H1 (cell line): Measurements from ENCODE around the gene SKIC3. TPM values are rescaled to one million over a fixed set of nuclear protein-coding genes. Genes with fewer than 3 reads are reported as not detected.

Source experiments
- CTCF ChIA-PET: fragments of 300-600 bp; sonication (Branson Sonifier 250); formaldehyde crosslinking; loops from one replicate; lab custom pipeline; 2021; ENCODE audit not compliant: partially characterized antibody; lab: Charles Lee
- POLR2A ChIA-PET: fragments of 300-600 bp; sonication (Branson Sonifier 250); formaldehyde crosslinking; loops from one replicate; lab custom pipeline; 2021; ENCODE audit warnings: inconsistent platforms; ENCODE audit not compliant: partially characterized antibody; lab: Charles Lee
- DNase-seq, 2 experiments: peaks; one replicate each; pipeline versions ENCODE4 v3.0.0 to v3.0.0-alpha.2; 2010 to 2022; ENCODE audit warnings: low spot score in 2 of 2, low read depth in 1 of 2, mixed read lengths in 1 of 2
- FAIRE-seq: peaks from 2 replicates; lab custom pipeline; 2011; peaks lifted over from hg19 to GRCh38; lab: Jason Lieb, UNC
- H2AFZ ChIP-seq: 2 replicates; pipeline ENCODE4 v1.8.1; 2012; ENCODE audit warnings: low read length, inconsistent platforms
- H2AK5ac ChIP-seq: 2 replicates; pipeline ENCODE4 v1.6.1; 2013; ENCODE audit warnings: low read depth, low read length
- H2BK120ac ChIP-seq: replicated peaks from 2 replicates; pipeline ENCODE3; 2013; ENCODE audit warnings: low read depth, low read length, inconsistent platforms
- H2BK12ac ChIP-seq: 2 replicates; pipeline ENCODE4 v1.6.1; 2013; ENCODE audit warnings: low read depth, low read length
- H2BK15ac ChIP-seq: 2 replicates; pipeline ENCODE4 v1.6.1; 2013; ENCODE audit warnings: low read length
- H2BK20ac ChIP-seq: 2 replicates; pipeline ENCODE4 v1.6.1; 2013; ENCODE audit warnings: low read length
- H2BK5ac ChIP-seq: 2 replicates; pipeline ENCODE4 v1.6.1; 2013; ENCODE audit warnings: low read depth, low read length
- H3K14ac ChIP-seq: 2 replicates; pipeline ENCODE4 v1.6.1; 2013; ENCODE audit warnings: inconsistent platforms; ENCODE audit not compliant: insufficient read length
- H3K18ac ChIP-seq: 2 replicates; pipeline ENCODE4 v1.6.1; 2013; ENCODE audit warnings: low read length; ENCODE audit errors: extremely low read depth
- H3K23ac ChIP-seq: 2 replicates; pipeline ENCODE4 v1.6.1; 2013; ENCODE audit warnings: inconsistent platforms; ENCODE audit not compliant: insufficient read length
- H3K23me2 ChIP-seq: 2 replicates; pipeline ENCODE4 v1.6.1; 2013; ENCODE audit warnings: low read depth, low read length
- H3K27ac ChIP-seq: 2 replicates; pipeline ENCODE4 v1.6.1; 2011; ENCODE audit warnings: low read depth, low read length, inconsistent platforms
- H3K27me3 ChIP-seq, 4 experiments: replicated peaks in 1 of 4; 1 replicate in 1 of 4; 2 replicates in 3 of 4; pipeline versions ENCODE4 v1.6.1 to v1.8.1; 2011 to 2013; ENCODE audit warnings: low read length in 3 of 4, mild to moderate bottlenecking in 3 of 4, inconsistent platforms in 2 of 4, mixed read lengths in 2 of 4, moderate library complexity in 1 of 4; ENCODE audit not compliant: control insufficient read depth in 3 of 4, insufficient read depth in 3 of 4; ENCODE audit errors: extremely low read depth in 1 of 4
- H3K36me3 ChIP-seq, 4 experiments: 2 replicates each; pipeline versions ENCODE4 v1.6.1 to v1.8.1; 2011 to 2013; ENCODE audit warnings: mild to moderate bottlenecking in 4 of 4, low read length in 3 of 4, moderate library complexity in 2 of 4, control low read depth in 1 of 4, inconsistent platforms in 1 of 4; ENCODE audit not compliant: insufficient read depth in 4 of 4, control insufficient read depth in 2 of 4
- H3K4ac ChIP-seq: replicated peaks from 2 replicates; pipeline ENCODE3; 2013; ENCODE audit warnings: low read length, low read depth, mixed read lengths, inconsistent platforms; ENCODE audit not compliant: insufficient read length
- H3K4me1 ChIP-seq, 4 experiments: replicated peaks in 1 of 4; 1 replicate in 1 of 4; 2 replicates in 3 of 4; pipeline versions ENCODE4 v1.6.1 to v1.8.1; 2011 to 2013; ENCODE audit warnings: low read length in 3 of 4, inconsistent platforms in 2 of 4, mixed read lengths in 1 of 4; ENCODE audit not compliant: insufficient read depth in 4 of 4, control insufficient read depth in 3 of 4
- H3K4me2 ChIP-seq, 2 experiments: 2 replicates each; pipeline versions ENCODE4 v1.6.1 to v1.8.1; 2011 to 2013; ENCODE audit warnings: low read depth in 2 of 2, low read length in 2 of 2, control low read depth in 1 of 2, inconsistent platforms in 1 of 2, mild to moderate bottlenecking in 1 of 2; ENCODE audit not compliant: insufficient read depth in 1 of 2
- H3K4me3 ChIP-seq, 4 experiments: fragments of 200-600, 300-600 bp in 1 of 4; sonication (generic), shearing (Covaris generic), sonication (Bioruptor Twin) in 1 of 4; 2 replicates each; pipeline versions ENCODE4 v1.5.1 to v1.8.1; 2011 to 2016; ENCODE audit warnings: low read length in 4 of 4, low read depth in 3 of 4, control low read depth in 2 of 4, inconsistent platforms in 2 of 4, mild to moderate bottlenecking in 2 of 4, mixed read lengths in 1 of 4, moderate library complexity in 1 of 4; ENCODE audit not compliant: insufficient read depth in 2 of 4; ENCODE audit errors: extremely low read depth in 1 of 4
- H3K56ac ChIP-seq: replicated peaks from 2 replicates; pipeline ENCODE3; 2013; ENCODE audit warnings: low read depth, mild to moderate bottlenecking, mixed read lengths, low read length, inconsistent platforms; ENCODE audit not compliant: insufficient read length
- H3K79me1 ChIP-seq: 2 replicates; pipeline ENCODE4 v1.6.1; 2013; ENCODE audit warnings: low read depth, low read length, control low read depth
- H3K79me2 ChIP-seq, 2 experiments: 2 replicates each; pipeline versions ENCODE4 v1.6.1 to v1.8.1; 2012 to 2013; ENCODE audit warnings: low read length in 2 of 2, mild to moderate bottlenecking in 2 of 2, inconsistent platforms in 1 of 2; ENCODE audit not compliant: insufficient read depth in 2 of 2, control insufficient read depth in 1 of 2
- H3K9ac ChIP-seq, 4 experiments: replicated peaks in 1 of 4; 1 replicate in 1 of 4; 2 replicates in 3 of 4; pipeline versions ENCODE4 v1.6.1 to v1.8.1; 2011 to 2013; ENCODE audit warnings: low read depth in 3 of 4, low read length in 3 of 4, control low read depth in 2 of 4, mild to moderate bottlenecking in 2 of 4, moderate library complexity in 2 of 4, inconsistent platforms in 1 of 4; ENCODE audit errors: extremely low read depth in 1 of 4
- H3K9me3 ChIP-seq, 2 experiments: 2 replicates each; pipeline versions ENCODE4 v1.6.1 to v1.8.1; 2012 to 2013; ENCODE audit warnings: mild to moderate bottlenecking in 2 of 2, moderate library complexity in 2 of 2, control low read depth in 1 of 2, inconsistent platforms in 1 of 2, low read depth in 1 of 2, low read length in 1 of 2, mixed read lengths in 1 of 2; ENCODE audit not compliant: insufficient read depth in 2 of 2
- H4K20me1 ChIP-seq, 2 experiments: replicated peaks in 1 of 2; 2 replicates each; pipeline versions ENCODE3 to v1.8.1; 2011 to 2013; ENCODE audit warnings: inconsistent platforms in 2 of 2, low read length in 2 of 2, mild to moderate bottlenecking in 1 of 2; ENCODE audit not compliant: insufficient read depth in 2 of 2, control insufficient read depth in 1 of 2
- H4K5ac ChIP-seq: 2 replicates; pipeline ENCODE4 v1.6.1; 2013; ENCODE audit warnings: low read length, low read depth, mixed read lengths, inconsistent platforms; ENCODE audit not compliant: insufficient read length
- H4K8ac ChIP-seq: 2 replicates; pipeline ENCODE4 v1.8.0; 2013; ENCODE audit warnings: mild to moderate bottlenecking, moderate library complexity, low read length, inconsistent platforms; ENCODE audit not compliant: insufficient read depth; ENCODE audit errors: extremely low read depth
- H4K91ac ChIP-seq: replicated peaks from 2 replicates; pipeline ENCODE3; 2013; ENCODE audit warnings: low read length, mixed read lengths, inconsistent platforms; ENCODE audit not compliant: insufficient read length
- HDAC6 ChIP-seq: IDR thresholded peaks from one replicate; pipeline ENCODE4 v1.7.1; 2012; ENCODE audit warnings: low read depth, mild to moderate bottlenecking, inconsistent platforms, low read length, moderate library complexity
- KDM1A ChIP-seq: fragments of 200-600, 300-600 bp; sonication (generic); IDR thresholded peaks from 2 replicates; pipeline ENCODE4 v1.7.1; 2016; ENCODE audit warnings: mild to moderate bottlenecking, low read length, borderline replicate concordance
- KDM5A ChIP-seq: fragments of 200-600 bp; IDR thresholded peaks from 2 replicates; pipeline ENCODE4 v1.7.1; 2012; ENCODE audit warnings: mild to moderate bottlenecking, low read length, inconsistent platforms, mixed read lengths
- TBP ChIP-seq: IDR thresholded peaks from 2 replicates; pipeline ENCODE4 v1.6.1; 2011; ENCODE audit warnings: low read depth, low read length, improper control_type of control experiment
- ZNF274 ChIP-seq: IDR thresholded peaks from 2 replicates; pipeline ENCODE4 v1.7.0; 2012; ENCODE audit warnings: low read length, borderline replicate concordance; ENCODE audit errors: extremely low read depth
- WGBS, 2 experiments: shearing (Covaris generic) in 1 of 2; methylation state at CpG; one replicate each; pipeline versions ENCODE4 v1.1.6 to v1.1.7; 2013 to 2015; ENCODE audit warnings: low lambda C conversion rate in 2 of 2, mixed read lengths in 2 of 2, inconsistent platforms in 1 of 2, low coverage in 1 of 2, missing lambda C conversion rate in 1 of 2; ENCODE audit not compliant: insufficient replicate concordance in 2 of 2, insufficient coverage in 1 of 2, insufficient read length in 1 of 2; ENCODE audit errors: extremely low coverage in 1 of 2, missing lambda C conversion rate in 1 of 2; 5-methylcytosine and 5-hydroxymethylcytosine counted together
- polyA plus RNA-seq, 7 experiments: library from polyadenylated mRNA; depleted of rRNA in 3 of 7; stranded (reverse) in 5 of 7; unstranded in 2 of 7; fragments of >200 nt in 5 of 7; fragments of 200-250 nt in 2 of 7; gene quantifications; 1 replicate in 5 of 7; 2 replicates in 1 of 7; 4 replicates in 1 of 7; pipeline versions ENCODE4 v1.2.1 to v1.2.3, GENCODE V29; 2011 to 2013; ENCODE audit warnings: missing spikeins in 2 of 7, mixed read lengths in 2 of 7
- total RNA-seq: library from RNA; stranded (reverse); fragmentation: NEBNext Ultra II Directional; extraction: Animal tissue kit (Norgen Biotek cat#: 25700); gene quantifications from 2 replicates; pipeline ENCODE4 v1.2.1, GENCODE V29; 2021

SKIC3 gene
- total and polyA plus RNA-seq, 2 of the 8 experiments (the other 6 are each of a cell fraction or from before 2014, with no cell fraction given): 13.7 to 53.7 TPM

GRCh38 chr5:95590880-95591279 is 36.1 kb upstream of the SKIC3 start:
- H4K20me1 ChIP-seq: no peaks in the 10 kb centered on the region
- H3K79me2 ChIP-seq: no peaks in the 10 kb centered on the region
- no peak overlapping the region for H3K23ac ChIP-seq
- H3K14ac ChIP-seq: no peak overlapping the region
- no peak overlapping the region for H4K8ac ChIP-seq
- H3K4ac ChIP-seq: no peak overlapping the region
- no peak overlapping the region for H3K56ac ChIP-seq
- no peak overlapping the region for H2BK120ac ChIP-seq
- H4K5ac ChIP-seq: no peak overlapping the region
- CTCF ChIA-PET: no interaction called here
- no peak overlapping the region for H2BK12ac ChIP-seq
- H3K27me3 ChIP-seq: no peaks in the 10 kb centered on the region
- no peaks in the 10 kb centered on the region for H3K23me2 ChIP-seq
- WGBS, 2 experiments: 77% methylated on average over 1 of the region's 1 CpG; no CpG with 5 or more reads in 1 of the 2 experiments
- FAIRE-seq (no peak), DNase-seq (no peak)
- H3K4me2 ChIP-seq: no peak overlapping the region
- no peak overlapping the region for H3K27ac ChIP-seq
- no peaks in the 10 kb centered on the region for H3K36me3 ChIP-seq
- no peak overlapping the region for H3K18ac ChIP-seq
- no peak overlapping the region for H2AK5ac ChIP-seq
- H3K4me3 ChIP-seq: no peak overlapping the region
- no peaks in the 10 kb centered on the region for H3K9me3 ChIP-seq
- no peaks in the 10 kb centered on the region for H3K4me1 ChIP-seq
- H3K9ac ChIP-seq: no peak overlapping the region
- no peak overlapping the region for H2BK15ac ChIP-seq
- H3K79me1 ChIP-seq: no peaks in the 10 kb centered on the region
- H2AFZ ChIP-seq: no peak overlapping the region
- H2BK20ac ChIP-seq: no peak overlapping the region
- H2BK5ac ChIP-seq: no peak overlapping the region
- no peak overlapping the region for H4K91ac ChIP-seq
- POLR2A ChIA-PET: no interaction called here
- TF ChIP-seq ZNF274 (no peak), HDAC6 (no peak), KDM1A (no peak), TBP (no peak), KDM5A (no peak)
